Stimulated activated CD4-positive, alpha-beta T cell treated with anti-CD3 and anti-CD28 coated beads, Interleukin-12 subunit alpha, Interleukin-12 subunit beta, amount 100 ng/mL, for 4 hours (primary cell): ENCODE data around the gene MLLT1.

Source experiments
- DNase-seq: peaks from one replicate; pipeline ENCODE4 v3.0.0-alpha.2; 2020

The MLLT1 gene

DNA sequence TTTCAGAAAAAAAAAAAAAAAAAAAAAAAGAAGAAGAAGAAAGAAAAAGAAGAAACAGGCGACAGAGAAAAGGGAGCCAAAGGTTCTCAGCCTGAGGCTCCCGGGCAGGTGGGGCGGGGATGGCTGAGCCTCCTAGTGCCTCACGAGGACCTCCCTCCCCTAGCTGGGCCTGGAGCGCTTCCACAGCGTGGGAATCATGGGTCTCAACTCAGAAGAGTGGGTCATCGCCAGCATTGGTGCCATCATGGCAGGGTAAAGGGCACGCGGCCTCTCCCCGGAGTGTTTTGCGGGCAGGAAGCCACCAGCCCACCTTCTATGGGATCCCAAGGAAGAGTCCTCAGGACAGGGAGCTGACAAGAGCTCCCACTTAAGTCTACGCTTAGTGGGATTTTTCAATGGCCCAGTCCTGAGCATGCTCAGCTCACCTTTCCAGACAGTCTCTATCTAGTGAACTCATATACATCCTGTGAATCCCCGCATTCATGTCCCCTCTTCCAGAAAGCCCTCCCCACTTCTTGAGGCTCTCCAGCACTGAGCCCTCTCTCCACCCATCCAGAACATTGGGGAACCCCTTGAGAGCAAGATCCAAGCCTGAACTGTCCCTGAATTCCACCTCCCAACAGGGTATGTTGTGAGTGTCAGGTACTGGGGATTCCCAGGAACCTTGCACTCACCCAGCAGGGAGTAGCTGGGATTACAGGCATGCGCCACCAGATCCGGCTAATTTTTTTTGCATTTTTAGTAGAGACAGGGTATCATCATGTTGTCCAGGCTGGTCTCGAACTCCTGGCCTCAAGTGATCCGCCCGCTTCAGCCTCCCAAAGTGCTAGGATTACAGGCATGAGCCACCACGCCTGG, 74.7 kb downstream of the MLLT1 start:
- no peak for DNase-seq

DNA sequence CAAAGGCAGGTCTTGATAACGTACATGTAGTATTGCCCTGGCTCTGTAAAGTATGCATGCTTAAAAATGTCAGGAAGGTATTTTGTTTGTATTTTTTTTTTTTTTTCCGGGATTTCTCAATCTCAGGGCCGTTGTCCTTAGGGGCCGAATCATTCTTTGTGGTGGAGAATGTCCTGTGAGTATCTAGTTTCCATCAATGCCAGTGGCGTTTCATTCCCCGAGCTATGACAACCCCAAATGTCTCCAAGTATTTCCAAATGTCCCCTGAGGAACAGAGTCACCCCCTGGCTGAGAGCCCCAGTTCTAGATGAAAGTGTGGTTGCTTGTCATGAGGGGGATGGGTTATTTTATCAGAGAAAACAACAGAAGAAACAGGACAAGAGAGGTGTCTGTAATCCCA, 75.6 kb downstream of the MLLT1 start:
- no peak for DNase-seq

DNA sequence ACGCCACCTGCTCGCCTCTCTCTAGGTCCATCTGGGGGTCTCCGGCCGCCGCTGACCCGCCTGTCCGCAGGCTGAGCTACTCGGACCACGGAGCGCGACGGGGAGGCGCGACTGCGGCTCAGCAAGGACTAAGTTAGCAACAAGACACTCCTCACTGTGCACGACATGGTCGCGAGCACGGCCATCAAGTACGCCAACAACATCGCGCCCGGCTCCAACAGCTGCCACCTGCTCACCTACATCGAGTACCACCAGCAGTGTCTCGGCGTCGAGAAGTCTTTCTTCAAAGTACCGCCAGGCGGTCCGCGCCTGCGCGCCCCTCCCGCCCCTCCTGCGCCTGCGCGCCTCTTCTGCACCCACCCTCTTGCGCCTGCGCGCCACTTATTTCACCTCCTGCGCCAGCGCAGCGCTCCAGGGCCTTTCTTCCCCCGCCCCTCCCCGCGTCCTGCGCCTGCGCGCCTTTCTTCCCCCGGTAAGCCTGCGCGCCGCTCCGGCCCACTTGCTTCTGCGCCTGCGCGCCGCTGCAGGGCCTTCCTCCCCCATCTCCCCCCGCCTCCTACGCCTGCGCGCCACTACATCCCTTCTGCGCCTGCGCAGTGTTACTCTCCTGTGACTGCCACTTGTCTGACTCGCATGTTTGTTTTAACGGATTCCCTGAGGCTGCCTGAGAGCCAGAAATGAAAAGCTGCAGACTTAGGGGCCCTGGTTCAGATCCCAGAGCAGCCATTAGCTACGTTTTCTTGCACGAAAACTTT, 80.4 kb downstream of the MLLT1 start:
- DNase-seq = peak; percentile 99

DNA sequence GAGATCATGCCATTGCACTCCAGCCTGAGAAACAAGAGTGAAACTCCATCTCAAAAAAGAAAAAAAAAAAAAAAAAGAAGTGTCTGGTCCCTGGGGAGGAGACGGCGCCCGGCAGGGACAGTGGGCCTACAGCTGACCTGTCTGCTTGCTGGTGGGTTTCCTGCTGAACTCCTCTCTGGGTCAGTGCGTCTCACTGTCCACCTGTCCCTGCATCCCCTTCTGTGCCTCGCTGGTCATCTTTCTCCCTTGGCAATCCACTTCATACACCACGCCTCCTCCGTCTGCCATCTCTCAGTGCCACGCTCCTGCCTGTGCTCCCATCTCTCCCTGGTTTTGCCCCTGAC, 80.9 kb downstream of the MLLT1 start:
- no peak for DNase-seq

DNA sequence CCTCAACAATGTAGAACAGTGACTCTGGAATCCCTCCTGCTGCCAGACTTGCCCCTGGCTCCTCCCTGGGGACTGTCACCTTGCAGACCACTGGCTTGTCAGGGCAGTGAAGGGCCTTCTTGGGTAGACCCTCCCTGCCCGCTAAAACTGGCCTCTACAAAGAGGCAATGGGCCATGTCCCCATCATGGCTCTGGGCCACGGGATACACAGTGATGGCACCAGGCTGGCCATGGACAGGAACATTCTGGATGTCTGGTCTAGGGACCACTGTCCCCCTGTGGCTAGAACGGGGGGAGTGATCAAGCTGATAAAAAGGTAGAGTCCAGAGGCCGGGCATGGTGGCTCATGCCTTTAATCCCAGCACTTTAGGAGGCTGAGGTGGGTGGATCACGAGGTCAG, 83.4 kb downstream of the MLLT1 start:
- no peak for DNase-seq

DNA sequence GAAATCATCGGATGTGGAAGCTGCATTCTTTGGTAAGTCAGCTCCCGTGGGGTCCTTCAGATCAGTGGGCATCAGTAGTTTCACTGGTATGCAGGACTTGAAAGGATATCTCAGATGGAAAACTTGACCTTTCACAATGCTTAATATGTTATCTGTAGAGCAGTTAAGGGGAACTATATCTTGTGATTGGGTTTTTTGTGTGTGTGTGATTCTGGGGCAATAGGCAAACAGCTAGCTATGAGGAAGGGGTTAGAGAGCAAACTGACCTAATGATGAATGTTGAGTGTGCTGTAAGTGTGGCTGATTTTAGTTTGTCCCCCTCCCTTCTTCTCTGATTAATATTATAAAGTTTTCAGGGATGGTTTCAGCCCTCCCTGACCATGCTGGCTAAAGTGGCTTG, 91.0 kb downstream of the MLLT1 start:
- no peak for DNase-seq

DNA sequence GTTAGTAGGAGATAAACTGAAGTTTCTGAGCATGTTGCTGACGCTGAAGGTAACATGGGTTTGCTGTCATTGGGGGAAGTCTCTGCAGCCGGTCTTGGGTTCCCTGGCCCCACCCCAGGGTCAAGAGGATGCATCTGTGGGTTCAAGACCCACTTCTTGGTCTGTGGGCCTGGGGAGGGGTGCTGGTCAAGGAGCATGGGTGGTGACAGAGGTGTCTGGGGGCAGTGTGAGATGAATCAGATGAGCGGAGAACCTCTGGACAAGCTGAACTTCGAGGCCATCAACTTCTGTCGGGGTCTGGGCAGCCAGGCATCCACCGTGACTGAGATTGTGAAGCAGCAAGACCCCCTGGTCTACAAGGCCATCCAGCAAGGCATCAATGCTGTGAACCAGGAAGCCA, 92.4 kb downstream of the MLLT1 start:
- DNase-seq = no peak

DNA sequence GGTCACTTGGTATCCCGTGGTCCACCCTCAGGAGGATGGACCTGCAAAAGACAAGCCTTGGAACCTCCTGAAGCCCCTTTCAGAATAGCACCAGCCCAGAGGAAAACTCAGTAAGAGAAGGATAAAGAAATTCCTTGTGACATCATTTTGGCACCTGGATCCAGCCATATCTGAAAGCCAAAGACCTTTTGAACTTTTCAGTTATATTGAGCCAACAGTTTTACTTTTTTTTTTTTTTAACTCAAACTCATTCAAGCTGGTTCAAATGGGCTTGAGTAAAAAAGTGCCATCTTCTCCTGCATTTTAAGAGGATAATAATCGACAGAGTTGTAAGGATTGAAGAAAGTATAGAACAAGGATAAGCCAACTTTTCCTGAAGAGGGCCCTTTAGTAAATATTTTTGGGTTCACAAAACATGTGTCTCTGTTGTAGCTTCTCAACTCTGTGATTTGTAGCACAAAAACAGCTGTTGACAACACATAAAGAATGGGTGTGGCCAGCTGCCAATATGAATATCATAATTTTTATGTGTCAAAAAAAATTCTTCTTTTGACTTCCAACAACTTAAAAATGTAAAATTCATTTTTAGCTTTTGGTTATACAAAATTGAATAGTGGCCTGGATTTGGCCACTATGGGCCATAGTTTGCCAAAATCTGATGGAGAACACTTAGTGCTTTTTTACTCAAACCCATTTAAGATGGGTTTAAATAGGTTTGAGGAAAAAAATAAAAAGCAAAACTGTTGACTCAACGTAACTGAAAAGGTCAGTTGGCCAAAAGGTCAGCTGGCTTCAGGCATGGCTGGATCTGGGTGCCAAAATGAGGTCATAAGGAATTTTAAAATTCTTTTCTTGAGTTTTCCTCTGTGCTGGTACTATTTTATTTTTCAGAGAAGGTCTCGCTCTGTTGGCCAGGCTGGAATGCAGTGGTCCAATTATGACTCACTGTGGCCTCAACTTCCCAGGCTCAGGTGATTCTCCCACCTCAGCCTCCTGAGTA, 93.6 kb downstream of the MLLT1 start:
- no peak for DNase-seq

DNA sequence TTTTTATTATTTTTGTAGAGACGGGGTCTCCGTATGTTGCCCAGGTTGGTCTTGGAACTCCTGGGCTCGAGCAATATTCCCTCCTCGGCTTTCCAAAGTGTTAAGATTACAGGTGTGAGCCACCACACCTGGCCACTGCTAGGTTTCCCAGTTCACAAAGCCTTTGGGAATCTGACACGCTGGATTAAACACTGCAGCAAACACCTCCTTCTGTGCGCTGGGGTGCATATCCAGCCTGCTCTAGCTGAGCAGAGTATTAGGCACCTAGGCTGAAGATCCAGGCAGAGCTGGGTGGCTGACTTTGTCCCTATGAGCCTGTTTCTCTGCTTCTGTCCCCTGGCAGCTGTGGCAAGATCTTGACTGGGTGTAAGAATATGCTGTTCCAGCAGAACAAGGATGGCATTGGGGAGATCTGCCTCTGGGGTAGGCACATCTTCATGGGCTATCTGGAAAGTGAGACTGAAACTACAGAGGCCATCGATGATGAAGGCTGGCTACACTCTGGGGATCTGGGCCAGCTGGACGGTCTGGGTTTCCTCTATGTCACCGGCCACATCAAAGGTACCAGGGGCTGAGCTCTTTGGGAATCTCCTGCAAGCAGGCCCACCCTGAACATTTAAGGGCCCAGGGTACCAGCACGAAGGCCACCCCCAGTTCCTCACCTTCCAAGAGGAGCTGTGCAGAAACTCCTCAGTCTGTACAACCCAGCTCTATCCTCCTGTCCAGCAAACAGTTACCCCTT, 94.5 kb downstream of the MLLT1 start:
- DNase-seq = no peak

DNA sequence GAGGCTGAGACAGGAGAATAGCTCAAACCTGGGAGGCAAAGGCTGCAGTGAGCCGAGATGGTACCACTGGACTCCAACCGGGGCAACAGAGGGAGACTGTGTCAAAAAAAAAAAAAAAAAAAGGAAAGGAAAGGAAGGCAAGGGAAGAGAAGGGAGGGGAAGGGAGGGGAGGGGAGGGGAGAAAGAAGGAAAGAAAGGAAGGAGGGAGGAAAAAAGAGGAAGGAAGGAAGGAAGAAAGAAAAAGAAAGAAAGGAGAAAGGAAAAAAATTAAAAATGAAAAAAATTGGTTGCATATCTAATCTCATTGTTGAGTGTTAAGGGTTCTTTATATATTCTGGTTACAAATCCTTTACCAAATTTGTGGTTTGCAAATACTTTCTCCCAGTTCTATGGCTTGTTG, 98.7 kb downstream of the MLLT1 start:
- DNase-seq = no peak

DNA sequence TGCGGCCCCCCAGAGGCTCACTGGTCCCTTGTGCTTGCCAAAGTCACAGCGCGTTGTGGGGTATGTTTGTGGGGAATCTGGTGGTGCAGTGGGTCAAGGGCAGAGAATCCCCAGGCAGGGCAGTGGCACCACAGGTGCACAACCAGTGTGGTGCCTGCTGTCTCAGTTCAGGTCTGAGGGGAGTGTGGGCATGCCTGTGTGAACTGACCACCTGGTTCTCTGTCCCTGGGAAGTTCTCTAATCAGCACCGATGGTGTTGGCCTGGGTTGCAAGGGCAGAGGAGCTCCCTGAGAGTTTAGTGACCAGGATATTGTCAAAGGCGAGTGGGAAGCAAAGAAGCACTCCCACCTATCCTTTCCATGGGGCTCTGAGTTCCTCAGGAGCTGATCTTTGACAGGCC, 106.6 kb downstream of the MLLT1 start:
- DNase-seq = no peak

DNA sequence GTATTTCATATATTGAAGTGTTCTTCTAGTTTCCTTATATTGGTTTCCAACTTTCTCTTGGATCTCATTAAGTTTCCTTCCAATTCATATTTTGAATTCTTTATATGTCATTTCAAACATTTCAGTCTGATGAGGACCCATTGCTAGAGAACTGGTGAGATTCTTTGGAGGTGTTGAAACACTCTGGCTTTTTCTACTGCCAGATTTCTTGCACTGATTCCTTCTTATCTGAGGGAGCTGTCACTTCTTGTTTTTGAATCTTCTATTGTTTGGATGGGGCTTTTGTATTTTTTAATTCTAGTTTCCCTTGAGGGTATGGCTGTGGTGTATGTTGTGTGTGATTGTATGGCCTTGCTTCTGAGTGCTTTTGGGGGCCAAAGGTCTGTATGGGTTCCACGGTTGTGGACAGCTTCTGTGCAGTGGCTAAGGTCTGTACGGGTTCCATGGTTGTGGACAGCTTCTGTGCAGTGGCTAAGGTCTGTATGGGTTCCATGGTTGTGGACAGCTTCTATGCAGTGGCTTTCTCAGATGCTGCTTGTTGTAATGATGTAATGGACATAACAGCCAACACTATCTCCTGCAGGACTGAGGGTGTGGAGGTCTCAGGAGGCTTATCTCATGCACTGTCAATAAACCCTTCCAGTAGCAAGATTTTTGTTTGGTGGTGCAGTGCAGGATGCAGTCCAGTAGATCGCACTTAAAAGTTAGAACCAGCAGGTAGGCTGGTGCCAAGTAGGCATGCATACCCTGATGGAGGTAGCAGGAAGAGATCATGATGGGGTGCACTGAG, 107.5 kb downstream of the MLLT1 start:
- DNase-seq = no peak

DNA sequence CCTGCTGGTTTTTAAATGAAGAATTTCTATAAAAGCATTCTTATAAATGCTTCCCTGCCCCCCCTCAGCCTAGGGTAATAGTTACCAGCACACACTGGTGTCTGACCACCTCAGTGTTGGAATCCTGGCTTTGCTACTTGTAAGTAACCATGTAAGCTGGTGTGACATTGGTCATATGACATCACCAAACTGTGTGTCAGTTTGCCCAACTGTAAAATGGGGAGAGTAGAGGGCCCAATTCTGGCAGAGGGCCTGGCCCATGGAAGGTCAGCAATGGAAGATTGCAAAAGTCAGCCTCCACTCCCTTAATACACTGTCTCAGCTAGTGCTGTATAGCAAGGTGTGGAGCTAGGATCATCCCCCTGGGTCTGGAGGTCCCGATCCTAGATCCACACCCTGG, 112.7 kb downstream of the MLLT1 start:
- no peak for DNase-seq

DNA sequence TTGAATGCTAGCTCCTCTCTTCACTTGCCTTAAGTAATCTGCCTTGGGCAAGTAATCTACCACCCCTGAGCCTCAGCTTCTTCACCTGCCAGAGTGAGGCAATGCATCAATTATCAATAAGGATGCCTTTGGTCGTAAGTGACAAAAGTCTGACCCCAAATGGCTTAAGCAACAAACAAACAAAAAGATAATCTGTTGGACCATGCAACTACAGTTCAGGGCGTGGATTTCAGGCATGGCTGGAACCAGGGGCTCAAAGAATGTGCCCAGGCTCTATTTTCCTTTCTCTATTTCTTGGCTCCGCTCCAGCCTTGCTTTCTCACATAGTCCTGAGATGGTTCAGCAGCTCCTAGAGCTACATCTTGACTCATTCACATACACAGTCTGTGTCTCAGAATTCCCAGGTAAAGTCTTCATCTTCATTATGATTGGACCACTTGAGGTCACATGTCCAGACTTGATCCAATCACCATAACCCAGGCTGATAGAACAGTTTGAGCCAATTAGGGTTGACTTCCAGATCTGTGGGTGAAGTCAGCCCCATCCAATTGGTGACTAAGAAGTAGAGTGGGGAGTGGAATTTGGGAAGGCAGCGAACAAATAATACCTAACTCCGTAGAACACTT, 114.8 kb downstream of the MLLT1 start:
- DNase-seq = no peak

DNA sequence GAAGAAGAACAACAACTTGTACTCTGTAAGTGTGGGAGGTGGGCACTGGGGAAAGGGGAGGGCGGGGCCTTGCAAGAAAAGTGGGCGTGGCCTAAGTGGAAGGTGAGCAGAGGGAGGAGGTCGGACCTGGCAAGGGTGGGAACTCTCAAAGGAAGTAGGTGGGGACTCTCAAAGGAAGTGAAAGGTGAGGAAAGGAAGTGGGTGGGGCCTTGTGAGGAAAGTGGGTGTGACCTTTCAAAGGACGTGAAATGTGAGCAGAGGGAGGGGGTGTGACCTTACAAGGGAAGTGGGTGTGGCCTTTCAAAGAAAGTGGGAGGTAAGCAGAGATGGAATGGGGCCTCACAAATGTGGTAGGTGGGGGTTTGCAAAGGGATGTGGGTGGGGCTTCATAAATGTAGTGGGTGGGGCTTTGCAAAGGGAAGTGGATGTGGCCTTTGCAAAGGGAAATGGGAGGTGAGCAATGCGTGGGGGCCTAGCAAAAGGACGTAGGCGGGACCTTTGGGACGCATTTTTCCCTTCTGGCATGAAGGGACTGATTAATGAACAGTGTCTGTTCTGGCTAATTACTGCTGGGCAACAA, 118.4 kb downstream of the MLLT1 start:
- DNase-seq = peak; percentile 10
